ENCODE measurements around the gene FBXO17.

- TF ChIP-seq CTCF (IDR thresholded peaks at IDR 0.05) (no peak), HMGA2 (CRISPR knock-in tag; IDR thresholded peaks at IDR 0.05) (no peak), MAX (CRISPR knock-in tag; IDR thresholded peaks at IDR 0.05) (no peak)
These were observed 83.8 kb downstream of the FBXO17 start for GRCh38 chr19:38891771-38892170.

Data from WTC11 (cell line).